ENCODE data around the gene SAMM50.

SAMM50 gene

DNA sequence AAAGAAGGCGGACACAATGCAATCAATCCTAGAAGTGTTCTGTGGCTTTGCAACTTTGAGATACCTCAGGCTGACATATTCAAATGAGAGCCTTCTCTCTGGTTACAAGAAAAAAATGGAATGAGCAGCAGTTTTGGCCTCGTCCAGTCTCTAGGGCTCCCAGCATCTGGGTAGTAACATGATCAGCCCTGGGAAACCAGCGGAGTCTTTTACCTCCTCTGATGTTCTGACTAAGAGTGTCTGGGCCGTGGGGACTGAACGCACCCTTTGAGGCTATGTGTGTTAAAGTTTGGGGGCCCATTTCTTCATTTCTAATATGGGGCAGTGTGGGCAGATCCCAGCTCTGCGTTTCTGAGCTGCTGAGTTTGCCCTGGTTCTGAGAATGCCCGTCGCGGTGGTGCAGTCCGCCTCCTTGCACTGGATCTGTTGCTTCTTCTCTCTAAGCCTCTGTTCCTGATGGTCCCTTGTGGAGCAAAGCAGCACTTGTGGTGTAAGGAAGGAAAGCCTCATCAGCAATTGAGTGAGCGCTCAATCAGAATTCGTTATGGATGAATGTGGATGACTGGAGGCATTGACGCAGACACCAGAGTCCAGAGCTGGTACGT lies 77.0 kb downstream of the SAMM50 start:
- no peak for DNase-seq

DNA sequence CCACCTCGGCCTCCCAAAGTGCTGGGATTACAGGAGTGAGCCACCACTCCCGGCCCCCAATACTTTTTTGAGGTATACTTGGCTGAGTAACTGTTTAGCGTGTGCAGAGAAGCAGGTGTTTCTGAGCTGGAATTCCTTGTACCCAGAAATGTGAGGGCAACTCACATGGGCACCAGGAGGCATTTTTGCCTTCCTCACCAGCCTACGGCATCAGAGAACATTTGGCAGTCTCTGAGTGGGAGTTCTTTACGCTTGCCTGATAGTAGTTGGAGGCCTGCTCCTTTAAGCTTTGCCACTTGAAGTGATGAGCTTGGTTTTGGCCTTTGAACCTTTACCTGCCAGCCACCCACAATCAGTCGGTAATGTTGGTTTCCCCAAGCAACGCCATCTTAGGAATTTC lies 78.0 kb downstream of the SAMM50 start:
- DNase-seq = no peak

DNA sequence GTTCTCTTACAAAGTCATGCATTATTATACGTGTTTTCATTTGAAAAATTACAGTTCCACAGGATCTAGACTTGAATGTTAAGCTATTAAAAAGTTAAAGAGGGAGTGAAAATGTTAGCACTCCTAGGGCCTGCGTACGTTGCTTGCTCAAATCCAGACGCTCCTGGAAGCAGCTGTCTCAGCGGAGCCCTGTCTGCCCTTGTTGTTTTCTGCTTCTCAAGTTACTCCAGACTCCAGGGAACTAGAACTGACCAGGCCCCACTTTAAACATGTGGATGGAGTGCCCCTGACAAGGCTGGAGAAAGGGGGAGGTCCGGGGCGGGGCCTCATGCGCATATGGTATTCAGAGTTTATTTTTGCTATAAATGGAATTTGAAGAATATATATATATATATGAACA lies 78.5 kb downstream of the SAMM50 start:
- peak in 1 of 2 experiments; percentile 38 for DNase-seq

DNA sequence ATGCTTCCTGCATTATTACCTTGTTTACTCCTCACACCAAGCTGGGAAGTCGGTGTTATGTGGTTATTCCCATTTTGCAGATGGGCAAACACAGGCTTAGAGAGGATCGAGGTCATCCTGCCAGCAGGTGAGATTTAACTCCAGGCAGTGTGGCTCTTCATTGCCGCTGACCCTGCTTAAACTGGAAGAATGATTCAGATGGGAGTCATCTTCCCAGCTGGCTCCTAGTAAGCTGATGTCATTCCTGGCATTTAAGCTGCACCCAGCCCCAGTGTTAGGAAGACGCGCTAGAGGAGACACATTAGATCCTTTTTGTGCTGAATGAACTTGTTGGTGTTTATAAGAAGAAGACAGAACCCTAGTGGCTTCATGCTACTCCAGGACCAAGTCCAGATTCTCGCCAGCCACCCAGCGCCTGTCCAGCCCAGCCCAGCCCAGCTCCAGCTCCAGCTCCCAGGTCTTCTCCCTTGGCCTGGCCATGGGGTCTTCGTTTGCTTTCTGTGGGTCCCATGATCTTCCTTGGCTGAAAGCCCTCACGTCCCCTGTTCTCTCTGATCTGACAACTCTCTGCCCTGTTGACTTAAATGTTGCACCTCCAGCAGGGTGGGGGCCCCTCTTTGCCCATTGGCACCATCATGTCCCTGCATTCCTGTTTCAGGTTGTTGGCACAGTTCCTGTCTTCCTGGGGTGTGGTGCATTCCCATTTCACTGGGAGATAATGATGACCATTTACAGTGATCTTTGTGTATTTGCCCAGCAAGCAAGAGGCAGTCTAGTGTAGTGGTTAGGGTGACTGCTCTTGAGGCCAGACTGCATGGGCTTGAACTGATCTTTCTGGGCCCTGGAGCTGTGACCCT lies 82.5 kb downstream of the SAMM50 start:
- DNase-seq = no peak

DNA sequence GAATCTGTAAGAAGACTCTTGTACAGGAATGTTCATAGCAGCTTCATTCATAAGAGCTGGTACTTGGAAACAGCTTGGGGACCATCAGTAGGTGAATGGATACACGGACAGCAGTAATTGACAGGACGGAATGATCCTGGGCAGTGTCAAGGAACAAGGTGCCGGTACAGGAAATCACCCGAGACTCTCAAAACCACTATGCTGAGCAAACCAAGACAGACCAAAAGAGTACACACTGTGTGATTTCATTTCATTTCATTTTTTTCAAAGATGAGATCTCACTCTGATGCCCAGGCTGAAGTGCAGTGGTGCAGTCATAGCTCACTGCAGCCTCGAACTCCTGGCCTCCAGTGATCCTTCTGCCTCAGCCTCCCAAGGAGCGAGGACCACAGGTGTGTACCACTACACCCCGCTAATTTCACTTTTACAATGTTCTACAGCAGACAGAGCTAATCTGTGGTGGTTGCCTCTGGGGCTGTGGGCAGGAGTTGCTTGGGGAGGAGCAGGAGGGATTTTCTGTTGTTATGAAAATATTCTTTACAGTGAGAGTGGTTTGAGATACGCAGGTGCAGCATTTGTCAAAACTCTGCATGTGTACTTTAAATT lies 84.4 kb downstream of the SAMM50 start:
- DNase-seq = no peak

DNA sequence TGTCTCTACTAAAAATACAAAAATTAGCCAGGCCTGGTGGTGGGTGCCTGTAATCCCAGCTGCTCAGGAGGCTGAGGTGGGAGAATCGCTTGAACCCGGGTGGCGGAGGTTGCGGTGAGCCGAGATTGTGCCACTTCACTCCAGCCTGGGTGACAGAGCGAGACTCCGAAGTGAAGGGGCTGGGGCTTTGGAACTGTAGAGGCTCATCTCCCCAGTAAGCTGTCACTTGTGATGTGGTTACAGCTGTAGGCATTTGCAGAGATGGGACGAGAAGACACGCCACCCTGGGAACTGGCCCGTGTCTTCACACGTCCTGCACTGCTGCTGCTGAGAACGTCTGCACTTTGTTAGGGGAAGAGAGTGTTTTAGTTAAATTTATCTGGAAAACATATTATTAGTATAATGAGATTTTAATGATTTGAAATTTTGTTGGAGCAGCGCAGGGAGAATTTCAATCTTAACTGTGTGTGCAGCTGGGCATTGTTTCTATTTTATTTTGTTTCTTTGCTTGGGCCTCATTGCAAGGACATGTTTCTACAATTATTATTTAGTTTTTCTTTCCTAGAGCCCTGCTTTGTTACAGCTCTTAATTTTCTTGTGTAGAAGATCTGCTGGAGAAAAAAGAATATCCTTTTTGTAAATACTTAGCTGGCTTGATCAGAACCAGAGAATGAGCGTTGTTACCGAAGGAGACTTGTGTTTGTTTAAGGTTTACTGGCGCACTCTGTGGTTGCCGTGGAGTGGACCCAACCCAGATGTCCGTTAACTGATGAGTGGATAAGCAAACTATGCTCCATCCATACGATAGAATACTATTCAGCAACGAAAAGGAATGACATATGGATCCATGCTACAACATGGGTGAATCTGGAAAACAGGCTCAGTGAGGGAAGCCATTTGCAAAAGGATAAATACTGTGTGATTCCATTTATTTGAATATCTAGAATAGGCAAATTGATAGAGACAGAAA lies 87.3 kb downstream of the SAMM50 start:
- DNase-seq = no peak

DNA sequence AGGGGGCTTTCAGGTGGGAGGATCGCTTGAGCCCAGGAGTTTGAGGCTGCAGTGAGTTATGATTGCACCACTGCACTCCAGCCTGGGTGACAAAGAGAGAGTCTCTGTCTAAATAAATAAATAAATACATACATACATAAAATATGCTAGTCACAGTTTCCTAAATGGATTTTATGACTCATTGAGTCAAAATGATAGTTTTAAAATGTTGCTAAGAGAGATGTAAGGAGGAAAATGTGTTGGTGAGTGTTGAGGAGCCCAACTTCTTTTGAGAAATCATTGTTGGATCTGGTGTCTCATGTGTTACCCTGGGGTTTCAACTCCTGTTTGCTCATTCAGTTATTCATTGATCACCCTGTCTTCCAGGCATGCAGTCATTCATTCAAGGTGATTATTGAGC lies 89.9 kb downstream of the SAMM50 start:
- DNase-seq = no peak

Data from NCI-H187 (cell line).